Activated CD4-positive, alpha-beta T cell treated with anti-CD3 and anti-CD28 coated beads, Interleukin-2, amount 10 ng/mL, durations not matched to agents 7 days and 5 days (primary cell): ENCODE results near the gene PIM3. TPM values are rescaled to one million over a fixed set of nuclear protein-coding genes. Genes with fewer than 3 reads are reported as not detected.
A peak's percentile ranks its signal among the peaks of the same experiment; 100 is the strongest.

Source experiments
- CTCF ChIA-PET: fragments of 350-600 bp; sonication (Branson Sonifier 250); formaldehyde crosslinking; loops from one replicate; lab custom pipeline; 2021; ENCODE audit warnings: antibody characterized with exemption; lab: Charles Lee
- POLR2A ChIA-PET: fragments of 350-600 bp; sonication (Branson Sonifier 250); formaldehyde crosslinking; loops from one replicate; lab custom pipeline; 2021; ENCODE audit warnings: antibody characterized with exemption; lab: Charles Lee
- DNase-seq: peaks from one replicate; pipeline ENCODE4 v3.0.0-alpha.2; 2020
- H3K27ac Mint-ChIP-seq: one replicate; pipeline ENCODE4 v1.8.0; 2021; ENCODE audit warnings: mild to moderate bottlenecking, moderate library complexity, mixed read lengths
- H3K27me3 Mint-ChIP-seq: one replicate; pipeline ENCODE4 v1.8.0; 2021; ENCODE audit warnings: mixed read lengths
- H3K36me3 Mint-ChIP-seq: one replicate; pipeline ENCODE4 v1.8.0; 2021; ENCODE audit warnings: low read depth, mixed read lengths
- H3K4me1 Mint-ChIP-seq: one replicate; pipeline ENCODE4 v1.8.0; 2021; ENCODE audit warnings: mixed read lengths
- H3K4me3 Mint-ChIP-seq: one replicate; pipeline ENCODE4 v1.8.0; 2021; ENCODE audit warnings: mild to moderate bottlenecking, moderate library complexity, mixed read lengths
- H3K9me3 Mint-ChIP-seq: one replicate; pipeline ENCODE4 v1.8.0; 2021; ENCODE audit warnings: mixed read lengths
- total RNA-seq, 2 experiments: library from RNA; stranded (reverse); gene quantifications; one replicate each; pipeline ENCODE4 v1.2.3, GENCODE V29; 2021

The PIM3 gene
- total RNA-seq, 2 experiments from 2014 or later: 39.7 to 44.7 TPM

GRCh38 chr22:49921508-49922278 is 38.9 kb upstream of the PIM3 start:
- peaks cover 43% of the 10 kb centered on the region for H3K4me1 Mint-ChIP-seq
- H3K36me3 Mint-ChIP-seq: peaks cover 16% of the 10 kb centered on the region
- H3K27ac Mint-ChIP-seq: no peak overlapping the region

GRCh38 chr22:49922484-49922883 is 38.1 kb upstream of the PIM3 start:
- Mint-ChIP-seq H3K4me1 (peaks cover 41% of the 10 kb centered on the region), H3K9me3 (no peaks in the 10 kb centered on the region), H3K4me3 (no peak overlapping the region), H3K27ac (no peak overlapping the region), H3K27me3 (no peaks in the 10 kb centered on the region), H3K36me3 (peaks cover 16% of the 10 kb centered on the region)
- DNase-seq: no peak
- ChIA-PET CTCF (interaction anchor here (0.8 kb wide), 1 partner anchor 14 kb away, joined by 3 read pairs; no protein-coding TSS in a partner anchor), POLR2A (no interaction called here)

More at GRCh38 chr22:49921508-49922278, 38.9 kb upstream of the PIM3 start:
- H3K4me3 Mint-ChIP-seq: no peak overlapping the region
- H3K27me3 Mint-ChIP-seq: no peaks in the 10 kb centered on the region
- no peaks in the 10 kb centered on the region for H3K9me3 Mint-ChIP-seq
- ChIA-PET CTCF (interaction anchor here (0.8 kb wide), 1 partner anchor 14 kb away, joined by 3 read pairs; no protein-coding TSS in a partner anchor), POLR2A (no interaction called here)
- DNase-seq: no peak

- Mint-ChIP-seq H3K9me3 (no peaks in the 10 kb centered on the region), H3K4me3 (no peak overlapping the region), H3K4me1 (peaks cover 41% of the 10 kb centered on the region), H3K36me3 (peaks cover 16% of the 10 kb centered on the region), H3K27me3 (no peaks in the 10 kb centered on the region), H3K27ac (no peak overlapping the region)
- ChIA-PET POLR2A (no interaction called here), CTCF (no interaction called here)
- no peak for DNase-seq
These were observed 37.6 kb upstream of the PIM3 start for GRCh38 chr22:49922926-49923325.

DNA sequence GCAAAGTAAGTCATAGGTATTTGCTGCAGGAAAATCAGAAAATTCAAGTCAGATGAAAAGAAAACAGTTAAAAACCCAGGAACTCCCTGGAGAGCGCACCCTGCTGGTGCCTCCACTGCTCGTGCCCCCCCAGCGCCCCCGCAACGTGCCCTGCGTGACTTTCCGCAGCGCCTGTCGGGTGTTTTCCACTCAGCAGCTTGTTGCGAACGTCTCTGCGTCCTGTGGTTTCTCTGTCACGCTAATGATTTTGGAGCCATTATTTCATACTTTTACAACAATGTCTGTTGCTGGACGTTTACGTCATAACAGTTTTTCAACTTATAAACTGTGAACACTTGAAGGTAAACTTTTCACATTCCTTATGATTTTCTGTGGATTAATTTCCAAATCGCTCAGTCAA is 37.1 kb upstream of the PIM3 start:
- no peak overlapping the region for H3K4me3 Mint-ChIP-seq
- ChIA-PET POLR2A (no interaction called here), CTCF (no interaction called here)
- H3K36me3 Mint-ChIP-seq: peaks cover 16% of the 10 kb centered on the region
- H3K4me1 Mint-ChIP-seq: peaks cover 41% of the 10 kb centered on the region
- no peaks in the 10 kb centered on the region for H3K9me3 Mint-ChIP-seq
- H3K27ac Mint-ChIP-seq: peak overlapping the region; percentile 46
- H3K27me3 Mint-ChIP-seq: no peaks in the 10 kb centered on the region
- no peak for DNase-seq

DNA sequence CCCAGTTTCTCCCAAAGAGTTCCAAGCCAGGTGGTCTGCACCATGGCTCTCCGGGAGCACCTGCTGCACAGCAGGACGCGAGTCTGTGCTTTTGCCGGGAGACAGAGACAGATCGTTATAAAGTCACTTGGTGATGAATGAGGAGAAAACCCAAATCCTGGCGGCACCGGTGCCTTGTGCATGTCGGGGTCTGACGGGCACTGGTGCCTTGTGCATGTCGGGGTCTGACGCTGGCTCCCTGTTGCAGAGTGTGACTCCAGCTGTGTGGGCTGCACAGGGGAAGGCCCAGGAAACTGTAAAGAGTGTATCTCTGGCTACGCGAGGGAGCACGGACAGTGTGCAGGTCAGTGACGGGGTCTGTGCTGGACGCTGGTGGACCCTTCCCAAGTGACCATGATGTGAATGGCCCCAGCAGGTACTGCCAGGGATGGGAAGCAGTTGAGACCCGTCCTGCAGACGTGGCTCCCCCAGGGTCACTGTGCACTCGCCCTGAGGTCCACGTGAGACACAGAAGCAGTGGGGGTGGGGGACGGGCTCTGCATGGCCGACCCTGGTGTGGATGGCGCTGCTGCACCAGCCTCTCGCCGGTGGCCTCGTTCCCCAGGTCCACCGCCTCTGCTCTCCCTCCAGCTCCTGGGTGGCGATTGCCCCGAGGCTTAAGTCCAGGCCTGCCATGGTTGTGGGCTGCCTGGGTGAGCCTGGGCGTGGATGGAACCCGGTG is 36.3 kb upstream of the PIM3 start:
- ChIA-PET CTCF (interaction anchor here (0.9 to 1.3 kb wide), 3 partner anchors 9 to 105 kb away, joined by 3 read pairs; no protein-coding TSS in a partner anchor), POLR2A (no interaction called here)
- H3K27me3 Mint-ChIP-seq: no peaks in the 10 kb centered on the region
- H3K36me3 Mint-ChIP-seq: peaks cover 16% of the 10 kb centered on the region
- H3K4me3 Mint-ChIP-seq: no peak overlapping the region
- peaks cover 41% of the 10 kb centered on the region for H3K4me1 Mint-ChIP-seq
- peak overlapping the region; percentile 90 for H3K27ac Mint-ChIP-seq
- H3K9me3 Mint-ChIP-seq: no peaks in the 10 kb centered on the region
- no peak for DNase-seq

DNA sequence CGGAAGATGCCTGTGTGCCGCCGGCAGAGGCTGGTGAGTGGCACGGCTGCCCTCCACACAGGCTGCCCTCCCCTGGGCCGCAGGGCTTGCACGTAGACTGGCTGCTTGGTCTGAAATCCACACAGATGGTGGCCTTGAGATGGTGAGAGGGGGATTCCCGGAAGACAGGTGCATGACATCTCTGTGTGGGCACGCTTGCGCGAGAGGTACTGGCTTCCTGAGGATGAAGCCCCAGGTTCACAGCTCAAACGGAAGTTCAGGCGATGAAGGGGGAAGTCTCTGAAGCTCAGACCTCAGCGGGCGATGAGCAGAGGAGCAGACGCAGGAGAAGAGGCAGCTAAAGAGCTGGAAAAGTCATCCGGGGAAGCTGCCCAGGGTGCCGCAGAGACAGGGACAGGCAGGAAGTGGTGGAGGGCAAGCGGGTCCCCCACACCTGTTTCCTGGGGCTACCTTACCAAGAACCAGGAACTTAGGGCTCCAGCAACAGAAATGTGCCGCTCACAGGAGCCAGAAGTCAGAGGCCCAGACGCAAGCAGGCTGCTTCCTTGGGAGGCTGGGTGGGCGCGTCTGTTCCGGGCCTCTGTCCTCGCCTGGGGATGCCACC is 34.9 kb upstream of the PIM3 start:
- peak overlapping the region; percentile 90 for H3K27ac Mint-ChIP-seq
- peaks cover 36% of the 10 kb centered on the region for H3K4me1 Mint-ChIP-seq
- H3K9me3 Mint-ChIP-seq: no peaks in the 10 kb centered on the region
- H3K27me3 Mint-ChIP-seq: no peaks in the 10 kb centered on the region
- peak; percentile 73 for DNase-seq
- ChIA-PET CTCF (interaction anchor here (0.8 to 1.3 kb wide), 4 partner anchors 68 to 187 kb away, joined by 3 to 6 read pairs (median 4); no protein-coding TSS in a partner anchor), POLR2A (no interaction called here)
- H3K36me3 Mint-ChIP-seq: peaks cover 7% of the 10 kb centered on the region
- H3K4me3 Mint-ChIP-seq: peak overlapping the region; percentile 70

- Mint-ChIP-seq H3K27ac (peak overlapping the region; percentile 85), H3K4me1 (peaks cover 47% of the 10 kb centered on the region), H3K27me3 (no peaks in the 10 kb centered on the region), H3K36me3 (peaks cover 4% of the 10 kb centered on the region), H3K4me3 (no peak overlapping the region), H3K9me3 (no peaks in the 10 kb centered on the region)
- ChIA-PET CTCF (interaction anchor here (1.8 kb wide), 1 partner anchor 104 kb away, joined by 7 read pairs; no protein-coding TSS in a partner anchor), POLR2A (no interaction called here)
- no peak for DNase-seq
These were observed 33.7 kb upstream of the PIM3 start for GRCh38 chr22:49926916-49927315.

DNA sequence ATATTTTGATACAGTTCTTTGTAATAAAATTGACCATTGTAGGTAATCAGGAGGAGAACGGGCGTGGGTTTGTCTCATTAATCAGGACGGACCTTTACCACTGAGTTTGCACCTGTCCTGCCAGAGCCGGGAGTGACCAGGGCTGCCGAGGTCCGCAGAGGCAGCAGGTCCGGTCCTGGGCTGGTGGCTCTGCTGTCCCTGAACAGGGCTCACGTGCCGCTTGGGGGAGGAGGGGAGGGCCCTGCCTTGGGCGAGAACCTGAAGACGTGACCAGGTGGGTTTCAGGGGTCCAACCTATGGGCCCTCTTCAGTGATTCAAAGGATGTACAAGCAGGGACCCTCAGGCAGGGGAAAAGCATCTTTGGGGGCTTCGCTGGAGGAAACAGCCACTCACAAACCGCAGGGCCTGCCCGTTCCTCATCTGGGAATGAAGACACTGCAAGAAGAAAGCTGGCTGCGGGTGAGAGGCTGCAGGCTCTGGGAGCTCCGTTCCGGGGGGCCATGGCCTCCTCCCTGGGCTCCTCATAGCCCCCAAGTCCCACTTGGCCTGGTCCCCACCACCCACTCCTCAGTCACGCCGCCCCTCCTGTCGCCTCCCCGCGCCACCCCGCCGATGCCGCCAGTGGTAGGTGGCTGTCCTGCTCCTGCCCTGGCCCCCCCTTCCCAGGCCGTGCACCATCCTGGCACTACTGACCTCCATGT is 32.9 kb upstream of the PIM3 start:
- peaks cover 4% of the 10 kb centered on the region for H3K36me3 Mint-ChIP-seq
- H3K9me3 Mint-ChIP-seq: no peaks in the 10 kb centered on the region
- no peak overlapping the region for H3K4me3 Mint-ChIP-seq
- no peaks in the 10 kb centered on the region for H3K27me3 Mint-ChIP-seq
- DNase-seq: no peak
- POLR2A ChIA-PET: no interaction called here
- H3K4me1 Mint-ChIP-seq: peaks cover 47% of the 10 kb centered on the region
- CTCF ChIA-PET: interaction anchor here (0.7 to 1.8 kb wide), 2 partner anchors 90 to 103 kb away, joined by 3 to 7 read pairs; no protein-coding TSS in a partner anchor
- peak overlapping the region; percentile 65 for H3K27ac Mint-ChIP-seq

- ChIA-PET CTCF (interaction anchor here (0.7 to 1.8 kb wide), 2 partner anchors 90 to 103 kb away, joined by 3 to 7 read pairs; no protein-coding TSS in a partner anchor), POLR2A (no interaction called here)
- no peak overlapping the region for H3K27ac Mint-ChIP-seq
- DNase-seq: no peak
- no peaks in the 10 kb centered on the region for H3K27me3 Mint-ChIP-seq
- no peak overlapping the region for H3K4me3 Mint-ChIP-seq
- H3K36me3 Mint-ChIP-seq: peaks cover 5% of the 10 kb centered on the region
- no peaks in the 10 kb centered on the region for H3K9me3 Mint-ChIP-seq
- H3K4me1 Mint-ChIP-seq: peaks cover 52% of the 10 kb centered on the region
These were observed 32.4 kb upstream of the PIM3 start for GRCh38 chr22:49928185-49928495.

GRCh38 chr22:49928555-49929210 is 31.9 kb upstream of the PIM3 start:
- no peaks in the 10 kb centered on the region for H3K27me3 Mint-ChIP-seq
- POLR2A ChIA-PET: no interaction called here
- no peak overlapping the region for H3K27ac Mint-ChIP-seq
- H3K4me3 Mint-ChIP-seq: no peak overlapping the region
- DNase-seq: no peak
- no peaks in the 10 kb centered on the region for H3K9me3 Mint-ChIP-seq
- peaks cover 8% of the 10 kb centered on the region for H3K36me3 Mint-ChIP-seq
- CTCF ChIA-PET: no interaction called here
- peaks cover 54% of the 10 kb centered on the region for H3K4me1 Mint-ChIP-seq

DNA sequence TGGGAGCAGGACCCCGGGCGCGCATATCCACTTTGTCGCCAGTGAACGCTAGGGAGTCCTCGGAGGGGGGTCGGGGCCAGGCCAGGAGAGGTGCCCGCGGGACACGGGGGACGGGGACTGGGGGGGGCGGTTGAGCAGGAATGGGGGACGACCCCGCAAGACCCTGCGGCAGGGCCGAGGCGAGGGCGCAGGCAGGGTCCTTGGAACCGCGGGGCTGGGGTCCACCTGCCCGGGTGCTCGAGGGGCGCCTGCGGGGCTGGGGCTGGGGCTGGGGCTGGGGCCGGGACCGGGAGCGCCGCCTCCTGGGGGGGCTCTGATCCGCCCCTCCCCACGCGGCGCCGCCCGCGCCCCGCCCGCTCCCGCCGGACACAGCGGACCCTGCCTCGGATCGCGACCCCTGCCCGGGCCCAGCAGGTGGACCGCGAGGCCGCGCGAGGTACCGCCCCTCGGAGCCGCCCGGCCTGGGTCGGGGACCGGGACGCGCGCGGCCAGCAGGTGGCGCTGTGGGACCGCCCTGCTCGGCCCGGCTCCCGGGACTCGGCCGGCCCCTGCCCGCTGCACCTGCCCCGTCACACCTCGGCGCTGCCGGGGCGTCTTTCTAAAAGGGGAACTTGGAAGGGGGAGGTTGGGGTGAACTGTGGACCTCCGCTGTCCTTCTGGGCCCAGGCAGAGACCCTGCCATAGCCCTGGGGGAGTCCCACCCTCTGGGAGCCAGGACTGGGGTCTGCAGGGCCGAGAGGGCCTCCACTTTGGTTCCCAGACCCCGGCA is 31.2 kb upstream of the PIM3 start:
- H3K27ac Mint-ChIP-seq: no peak overlapping the region
- POLR2A ChIA-PET: no interaction called here
- no peaks in the 10 kb centered on the region for H3K9me3 Mint-ChIP-seq
- H3K4me1 Mint-ChIP-seq: peaks cover 54% of the 10 kb centered on the region
- no peak overlapping the region for H3K4me3 Mint-ChIP-seq
- CTCF ChIA-PET: interaction anchor here (2.0 to 3.0 kb wide), 2 partner anchors 101 to 162 kb away, joined by 8 to 26 read pairs; no protein-coding TSS in a partner anchor
- H3K36me3 Mint-ChIP-seq: peaks cover 6% of the 10 kb centered on the region
- DNase-seq: peak; percentile 73
- no peaks in the 10 kb centered on the region for H3K27me3 Mint-ChIP-seq
